ENCODE measurements around the gene KIAA2012.
"Not testable (repeated sequence)": the region's sequence is repeated elsewhere in the genome, so short reads cannot be mapped to it uniquely, and the experiment has no call there.

DNA sequence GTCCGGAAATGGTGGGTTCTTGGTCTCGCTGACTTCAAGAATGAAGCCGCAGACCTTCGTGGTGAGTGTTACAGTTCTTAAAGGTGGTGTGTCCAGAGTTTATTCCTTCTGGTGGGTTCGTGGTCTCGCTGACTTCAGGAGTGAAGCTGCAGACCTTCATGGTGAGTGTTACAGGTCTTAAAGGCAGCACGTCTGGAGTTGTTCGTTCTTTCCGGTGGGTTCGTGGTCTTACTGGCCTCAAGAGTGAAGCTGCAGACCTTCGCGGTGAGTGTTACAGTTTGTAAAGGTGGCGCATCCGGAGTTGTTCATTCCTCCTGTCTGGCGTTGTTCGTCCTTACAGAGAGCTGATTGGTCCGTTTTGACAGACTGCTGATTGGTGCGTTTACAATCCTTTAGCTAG lies 63.0 kb downstream of the KIAA2012 start:
- not testable (repeated sequence) for TF ChIP-seq SNAI2 (CRISPR knock-in tag; IDR thresholded peaks at IDR 0.05); ZFP3 (CRISPR knock-in tag; IDR thresholded peaks at IDR 0.05); CREB5 (CRISPR knock-in tag; IDR thresholded peaks at IDR 0.05; ENCODE audit: low read depth); RARB (CRISPR knock-in tag; IDR thresholded peaks at IDR 0.05); ZC3H10 (CRISPR knock-in tag; IDR thresholded peaks at IDR 0.05); ESRRG (CRISPR knock-in tag; IDR thresholded peaks at IDR 0.05); TCF4 (CRISPR knock-in tag; IDR thresholded peaks at IDR 0.05; ENCODE audit: borderline replicate concordance)
- TF ChIP-seq, protein P1, sequence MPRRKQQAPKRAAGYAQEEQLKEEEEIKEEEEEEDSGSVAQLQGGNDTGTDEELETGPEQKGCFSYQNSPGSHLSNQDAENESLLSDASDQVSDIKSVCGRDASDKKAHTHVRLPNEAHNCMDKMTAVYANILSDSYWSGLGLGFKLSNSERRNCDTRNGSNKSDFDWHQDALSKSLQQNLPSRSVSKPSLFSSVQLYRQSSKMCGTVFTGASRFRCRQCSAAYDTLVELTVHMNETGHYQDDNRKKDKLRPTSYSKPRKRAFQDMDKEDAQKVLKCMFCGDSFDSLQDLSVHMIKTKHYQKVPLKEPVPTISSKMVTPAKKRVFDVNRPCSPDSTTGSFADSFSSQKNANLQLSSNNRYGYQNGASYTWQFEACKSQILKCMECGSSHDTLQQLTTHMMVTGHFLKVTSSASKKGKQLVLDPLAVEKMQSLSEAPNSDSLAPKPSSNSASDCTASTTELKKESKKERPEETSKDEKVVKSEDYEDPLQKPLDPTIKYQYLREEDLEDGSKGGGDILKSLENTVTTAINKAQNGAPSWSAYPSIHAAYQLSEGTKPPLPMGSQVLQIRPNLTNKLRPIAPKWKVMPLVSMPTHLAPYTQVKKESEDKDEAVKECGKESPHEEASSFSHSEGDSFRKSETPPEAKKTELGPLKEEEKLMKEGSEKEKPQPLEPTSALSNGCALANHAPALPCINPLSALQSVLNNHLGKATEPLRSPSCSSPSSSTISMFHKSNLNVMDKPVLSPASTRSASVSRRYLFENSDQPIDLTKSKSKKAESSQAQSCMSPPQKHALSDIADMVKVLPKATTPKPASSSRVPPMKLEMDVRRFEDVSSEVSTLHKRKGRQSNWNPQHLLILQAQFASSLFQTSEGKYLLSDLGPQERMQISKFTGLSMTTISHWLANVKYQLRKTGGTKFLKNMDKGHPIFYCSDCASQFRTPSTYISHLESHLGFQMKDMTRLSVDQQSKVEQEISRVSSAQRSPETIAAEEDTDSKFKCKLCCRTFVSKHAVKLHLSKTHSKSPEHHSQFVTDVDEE (CRISPR knock-in tag; IDR thresholded peaks at IDR 0.05) = not testable (repeated sequence)
- TF ChIP-seq, protein P2, sequence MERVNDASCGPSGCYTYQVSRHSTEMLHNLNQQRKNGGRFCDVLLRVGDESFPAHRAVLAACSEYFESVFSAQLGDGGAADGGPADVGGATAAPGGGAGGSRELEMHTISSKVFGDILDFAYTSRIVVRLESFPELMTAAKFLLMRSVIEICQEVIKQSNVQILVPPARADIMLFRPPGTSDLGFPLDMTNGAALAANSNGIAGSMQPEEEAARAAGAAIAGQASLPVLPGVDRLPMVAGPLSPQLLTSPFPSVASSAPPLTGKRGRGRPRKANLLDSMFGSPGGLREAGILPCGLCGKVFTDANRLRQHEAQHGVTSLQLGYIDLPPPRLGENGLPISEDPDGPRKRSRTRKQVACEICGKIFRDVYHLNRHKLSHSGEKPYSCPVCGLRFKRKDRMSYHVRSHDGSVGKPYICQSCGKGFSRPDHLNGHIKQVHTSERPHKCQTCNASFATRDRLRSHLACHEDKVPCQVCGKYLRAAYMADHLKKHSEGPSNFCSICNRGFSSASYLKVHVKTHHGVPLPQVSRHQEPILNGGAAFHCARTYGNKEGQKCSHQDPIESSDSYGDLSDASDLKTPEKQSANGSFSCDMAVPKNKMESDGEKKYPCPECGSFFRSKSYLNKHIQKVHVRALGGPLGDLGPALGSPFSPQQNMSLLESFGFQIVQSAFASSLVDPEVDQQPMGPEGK (CRISPR knock-in tag; IDR thresholded peaks at IDR 0.05; ENCODE audit: borderline replicate concordance) = not testable (repeated sequence)
